BLaER1 treated with 17β-estradiol and CSF1 and Interleukin-3, amounts not matched to agents 10 nM and 100 nM (cell line): Measurements from ENCODE around the gene SV2B.

Source experiments
- H3K27ac ChIP-seq, 11 experiments: shearing (Covaris generic); formaldehyde crosslinking; 2 replicates each; pipeline ENCODE4 v1.8.1; 2022
- H3K27me3 ChIP-seq, 11 experiments: shearing (Covaris generic); formaldehyde crosslinking; 2 replicates each; pipeline ENCODE4 v1.8.1; 2022
- H3K36me3 ChIP-seq, 11 experiments: shearing (Covaris generic); formaldehyde crosslinking; 2 replicates each; pipeline ENCODE4 v1.8.1; 2022
- H3K4me1 ChIP-seq, 10 experiments: shearing (Covaris generic); formaldehyde crosslinking; 2 replicates each; pipeline ENCODE4 v1.8.1; 2022
- H3K4me2 ChIP-seq, 11 experiments: shearing (Covaris generic); formaldehyde crosslinking; 2 replicates each; pipeline ENCODE4 v1.8.1; 2022
- H3K4me3 ChIP-seq, 10 experiments: shearing (Covaris generic); formaldehyde crosslinking; 2 replicates each; pipeline ENCODE4 v1.8.1; 2022
- H3K9ac ChIP-seq, 11 experiments: shearing (Covaris generic); formaldehyde crosslinking; 2 replicates each; pipeline ENCODE4 v1.8.1; 2022
- H3K9me3 ChIP-seq, 11 experiments: shearing (Covaris generic); formaldehyde crosslinking; replicated peaks in 1 of 11; 2 replicates each; pipeline ENCODE4 v1.8.1; 2022
- H4K20me1 ChIP-seq, 11 experiments: shearing (Covaris generic); formaldehyde crosslinking; 2 replicates each; pipeline ENCODE4 v1.8.1; 2022
- Cebpa-rat ChIP-seq, 11 experiments: shearing (Covaris generic); IDR thresholded peaks; 2 replicates each; pipeline ENCODE4 v1.8.1; 2022

SV2B gene

DNA sequence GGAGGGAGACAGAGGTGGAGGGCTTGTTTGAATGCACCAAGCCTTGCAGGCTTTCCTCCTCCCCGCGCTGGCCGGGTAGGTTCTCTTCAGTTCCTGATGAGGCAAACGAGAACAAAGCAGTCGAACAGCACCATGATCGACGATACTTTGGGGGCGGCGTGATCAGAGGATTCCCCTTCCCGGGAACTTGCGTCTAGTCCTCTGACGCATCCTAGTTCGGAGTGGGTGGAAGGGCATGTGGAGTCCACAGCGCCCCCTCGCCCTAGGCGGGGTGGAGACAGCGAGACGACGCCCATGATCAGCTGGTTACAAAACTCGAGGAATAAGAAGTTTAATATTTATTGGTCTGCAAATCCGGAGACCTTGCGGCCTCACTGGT, 452 bp upstream of the SV2B start:
- Histone ChIP-seq H3K9ac (peak overlapping the region in 6 of 11 experiments; percentile 16 to 59 (median 44); a peak in 5 of 22 replicates), H3K4me1 (peaks cover 0 to 17% (median 14%) of the 10 kb centered on the region in 10 experiments; a peak in 17 of 20 replicates), H3K4me2 (peak overlapping the region; percentile 91 to 99 (median 97)), H4K20me1 (peaks cover 0 to 10% (median 0%) of the 10 kb centered on the region in 11 experiments; a peak in 2 of 22 replicates), H3K4me3 (peak overlapping the region; percentile 48 to 70 (median 61)), H3K36me3 (no peaks in the 10 kb centered on the region), H3K27me3 (peaks cover 52 to 67% (median 58%) of the 10 kb centered on the region in 11 experiments), H3K9me3 (peaks cover 0 to 12% (median 3%) of the 10 kb centered on the region in 11 experiments; a peak in 5 of 22 replicates), H3K27ac (no peak overlapping the region)
- no peak for TF ChIP-seq Cebpa-rat (IDR thresholded peaks at IDR 0.05)

- peak overlapping the region in 2 of 11 experiments; percentile 27 to 59; a peak in 2 of 22 replicates for H3K9ac ChIP-seq
- peak overlapping the region; percentile 91 to 99 (median 97) for H3K4me2 ChIP-seq
- H3K9me3 ChIP-seq = peaks cover 0 to 12% (median 3%) of the 10 kb centered on the region in 11 experiments; a peak in 5 of 22 replicates
- no peaks in the 10 kb centered on the region for H3K36me3 ChIP-seq
- TF ChIP-seq Cebpa-rat (IDR thresholded peaks at IDR 0.05) = no peak
- H3K4me3 ChIP-seq = peak overlapping the region; percentile 48 to 70 (median 61); a peak in 19 of 20 replicates
- peaks cover 52 to 67% (median 58%) of the 10 kb centered on the region in 11 experiments for H3K27me3 ChIP-seq
- peaks cover 0 to 10% (median 0%) of the 10 kb centered on the region in 11 experiments; a peak in 2 of 22 replicates for H4K20me1 ChIP-seq
- H3K4me1 ChIP-seq = peaks cover 0 to 17% (median 14%) of the 10 kb centered on the region in 10 experiments; a peak in 17 of 20 replicates
- no peak overlapping the region for H3K27ac ChIP-seq
Observed at GRCh38 chr15:91100814-91101607, 954 bp downstream of the SV2B start.

GRCh38 chr15:91101608-91101920, 1.5 kb downstream of the SV2B start:
- H3K27me3 ChIP-seq = peaks cover 52 to 65% (median 58%) of the 10 kb centered on the region in 11 experiments

DNA sequence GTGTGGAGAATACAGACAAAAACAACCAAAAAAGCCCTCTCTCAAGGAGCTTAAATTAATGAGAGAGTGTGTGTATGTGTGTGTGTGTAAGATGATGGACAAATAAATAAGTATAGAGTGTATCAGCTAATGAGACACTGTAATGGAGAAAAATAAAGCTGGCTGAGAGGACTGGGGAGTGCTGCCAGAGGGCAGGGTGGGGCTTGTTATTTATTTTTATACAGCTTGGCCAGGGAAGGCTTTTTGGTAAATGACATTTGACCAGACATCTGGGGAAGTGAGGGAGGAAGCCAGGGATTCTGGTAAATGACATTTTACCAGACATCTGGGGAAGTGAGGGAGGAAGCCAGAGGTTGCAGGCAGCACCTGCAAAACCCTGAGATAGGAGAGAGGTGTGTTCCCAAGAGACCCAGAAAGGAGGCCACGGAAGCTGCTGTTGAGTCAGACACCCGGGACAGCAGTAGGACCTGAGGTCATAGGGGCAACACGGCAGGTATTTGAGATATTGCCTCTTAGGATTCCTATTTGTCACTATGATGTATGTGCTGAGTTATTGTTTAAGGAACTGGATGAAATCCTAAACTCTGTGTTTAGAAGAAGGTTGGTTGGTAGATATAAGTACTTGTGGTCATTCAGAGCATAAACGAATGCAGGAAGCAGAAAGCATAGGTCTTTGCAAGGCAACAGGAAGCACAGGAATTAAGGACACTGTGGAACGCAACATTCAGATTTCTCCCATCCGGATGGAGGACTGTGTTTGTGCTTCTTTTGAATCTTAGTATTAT, 2.7 kb downstream of the SV2B start:
- Histone ChIP-seq H3K4me1 (peaks cover 0 to 19% (median 14%) of the 10 kb centered on the region in 10 experiments; a peak in 17 of 20 replicates), H3K36me3 (no peaks in the 10 kb centered on the region), H3K9ac (no peak overlapping the region), H3K27ac (no peak overlapping the region), H4K20me1 (peaks cover 0 to 10% (median 0%) of the 10 kb centered on the region in 11 experiments; a peak in 2 of 22 replicates), H3K4me3 (no peak overlapping the region), H3K9me3 (peaks cover 0 to 12% (median 3%) of the 10 kb centered on the region in 11 experiments; a peak in 5 of 22 replicates), H3K27me3 (peaks cover 47 to 57% (median 52%) of the 10 kb centered on the region in 11 experiments), H3K4me2 (no peak overlapping the region)
- TF ChIP-seq Cebpa-rat (IDR thresholded peaks at IDR 0.05) = no peak

More at GRCh38 chr15:91101608-91101920, 1.5 kb downstream of the SV2B start:
- H4K20me1 ChIP-seq = peaks cover 0 to 10% (median 0%) of the 10 kb centered on the region in 11 experiments; a peak in 2 of 22 replicates
- H3K4me1 ChIP-seq = peaks cover 0 to 17% (median 14%) of the 10 kb centered on the region in 10 experiments; a peak in 17 of 20 replicates
- no peaks in the 10 kb centered on the region for H3K36me3 ChIP-seq
- H3K27ac ChIP-seq = no peak overlapping the region
- no peak overlapping the region for H3K4me3 ChIP-seq
- peaks cover 0 to 12% (median 3%) of the 10 kb centered on the region in 11 experiments; a peak in 5 of 22 replicates for H3K9me3 ChIP-seq
- no peak overlapping the region for H3K9ac ChIP-seq
- TF ChIP-seq Cebpa-rat (IDR thresholded peaks at IDR 0.05) = no peak
- no peak overlapping the region for H3K4me2 ChIP-seq

DNA sequence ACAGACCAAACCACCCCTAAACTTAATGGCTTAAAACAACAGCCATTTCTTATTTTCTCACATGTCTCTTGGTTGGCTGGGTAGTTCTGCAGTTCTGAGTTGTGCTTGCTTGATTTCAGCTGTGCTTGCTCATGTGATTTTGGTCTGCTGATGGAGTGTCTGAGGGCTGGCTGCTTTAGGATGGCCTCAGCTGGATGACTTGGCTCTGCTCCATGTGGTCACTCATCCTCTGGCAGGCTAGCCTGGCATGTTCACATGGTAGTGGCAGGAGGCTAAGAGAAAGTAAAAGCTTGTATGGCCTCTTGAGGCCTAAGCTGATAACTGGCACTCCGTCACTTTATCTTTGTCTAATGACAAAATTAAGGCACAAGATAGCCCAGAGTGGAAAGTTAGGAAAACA, 4.1 kb downstream of the SV2B start:
- peaks cover 0 to 19% (median 14%) of the 10 kb centered on the region in 10 experiments; a peak in 17 of 20 replicates for H3K4me1 ChIP-seq
- H3K36me3 ChIP-seq = no peaks in the 10 kb centered on the region
- H3K9me3 ChIP-seq = peaks cover 0 to 5% (median 2%) of the 10 kb centered on the region in 11 experiments; a peak in 4 of 22 replicates
- H3K27me3 ChIP-seq = peaks cover 35 to 44% (median 39%) of the 10 kb centered on the region in 11 experiments
- H4K20me1 ChIP-seq = peaks cover 0 to 10% (median 0%) of the 10 kb centered on the region in 11 experiments; a peak in 2 of 22 replicates
- H3K9ac ChIP-seq = no peak overlapping the region
- no peak overlapping the region for H3K4me2 ChIP-seq
- no peak for TF ChIP-seq Cebpa-rat (IDR thresholded peaks at IDR 0.05)
- H3K27ac ChIP-seq = no peak overlapping the region
- no peak overlapping the region for H3K4me3 ChIP-seq

- Histone ChIP-seq H3K9me3 (no peaks in the 10 kb centered on the region), H3K9ac (no peak overlapping the region)
- TF ChIP-seq Cebpa-rat (IDR thresholded peaks at IDR 0.05) = no peak
Observed at GRCh38 chr15:91108421-91108820, 8.4 kb downstream of the SV2B start.

GRCh38 chr15:91109885-91110284, 9.8 kb downstream of the SV2B start:
- Histone ChIP-seq H3K4me3 (no peak overlapping the region), H3K4me2 (no peak overlapping the region), H4K20me1 (no peaks in the 10 kb centered on the region), H3K9ac (no peak overlapping the region), H3K27ac (no peak overlapping the region), H3K27me3 (no peaks in the 10 kb centered on the region), H3K4me1 (0 out of 20 replicates have a peak, but pooled peaks cover 0 to 6% (median 0%) of the 10 kb centered on the region in 10 experiments), H3K9me3 (no peaks in the 10 kb centered on the region), H3K36me3 (no peaks in the 10 kb centered on the region)
- no peak for TF ChIP-seq Cebpa-rat (IDR thresholded peaks at IDR 0.05)

More at GRCh38 chr15:91108421-91108820, 8.4 kb downstream of the SV2B start:
- Histone ChIP-seq H3K36me3 (no peaks in the 10 kb centered on the region), H3K4me2 (no peak overlapping the region), H3K4me3 (no peak overlapping the region), H3K4me1 (0 out of 20 replicates have a peak, but pooled peaks cover 0 to 6% (median 0%) of the 10 kb centered on the region in 10 experiments), H3K27ac (no peak overlapping the region), H3K27me3 (peaks cover 0 to under 1% (median 0%) of the 10 kb centered on the region in 11 experiments; a peak in 1 of 22 replicates), H4K20me1 (no peaks in the 10 kb centered on the region)

DNA sequence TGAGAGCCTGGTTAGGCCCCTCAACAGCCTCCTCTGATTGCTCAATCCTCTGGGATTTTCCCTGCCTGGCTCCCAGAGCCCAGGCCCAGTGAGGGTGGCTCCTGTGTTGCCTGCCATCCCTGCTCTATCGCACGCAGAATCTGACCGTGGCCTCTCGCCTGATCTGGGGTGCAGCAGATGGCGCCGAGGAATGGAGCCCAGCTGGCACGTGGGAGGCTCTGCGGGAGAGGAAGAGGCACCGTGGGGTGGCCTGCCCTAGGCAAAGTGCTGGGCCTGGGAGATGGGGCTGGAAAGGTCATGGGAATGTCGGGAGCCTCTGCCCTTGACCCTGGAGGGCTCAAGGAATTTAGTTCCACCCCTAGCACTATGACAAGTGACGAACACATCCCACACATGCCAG, 10.3 kb downstream of the SV2B start:
- no peaks in the 10 kb centered on the region for H3K36me3 ChIP-seq
- H3K27me3 ChIP-seq = no peaks in the 10 kb centered on the region
- H4K20me1 ChIP-seq = no peaks in the 10 kb centered on the region
- no peak overlapping the region for H3K9ac ChIP-seq
- no peak overlapping the region for H3K4me3 ChIP-seq
- H3K27ac ChIP-seq = no peak overlapping the region
- no peak; a peak in 1 of 22 replicates for TF ChIP-seq Cebpa-rat (IDR thresholded peaks at IDR 0.05)
- H3K4me1 ChIP-seq = 0 out of 20 replicates have a peak, but pooled peaks cover 0 to 6% (median 0%) of the 10 kb centered on the region in 10 experiments
- no peaks in the 10 kb centered on the region for H3K9me3 ChIP-seq
- no peak overlapping the region for H3K4me2 ChIP-seq
